ENCODE results near the gene SPATA18.
"Not testable (repeated sequence)": the region's sequence is repeated elsewhere in the genome, so short reads cannot be mapped to it uniquely, and the experiment has no call there.

The SPATA18 gene

GRCh38 chr4:52107745-52108144, 56.6 kb downstream of the SPATA18 start:
- no peak for DNase-seq

- no peak for DNase-seq
Measured at GRCh38 chr4:52110171-52110570, 59.1 kb downstream of the SPATA18 start.

- DNase-seq = no peak
Measured at GRCh38 chr4:52111995-52112394, 60.9 kb downstream of the SPATA18 start.

- no peak for DNase-seq
Measured at GRCh38 chr4:52112411-52112810, 61.3 kb downstream of the SPATA18 start.

GRCh38 chr4:52116641-52117040, 65.5 kb downstream of the SPATA18 start:
- no peak for DNase-seq

GRCh38 chr4:52126226-52126625, 75.1 kb downstream of the SPATA18 start:
- no peak for DNase-seq

- DNase-seq = no peak
Measured at GRCh38 chr4:52126966-52127365, 75.9 kb downstream of the SPATA18 start.

- no peak for DNase-seq
Measured at GRCh38 chr4:52135171-52135570, 84.1 kb downstream of the SPATA18 start.

- DNase-seq = not testable (repeated sequence)
Measured at GRCh38 chr4:52137152-52137551, 86.0 kb downstream of the SPATA18 start.

GRCh38 chr4:52142816-52143215, 91.7 kb downstream of the SPATA18 start:
- no peak for DNase-seq

- peak; percentile 16 for DNase-seq
Measured at GRCh38 chr4:52143815-52144214, 92.7 kb downstream of the SPATA18 start.

- DNase-seq = no peak
Measured at GRCh38 chr4:52144372-52144771, 93.3 kb downstream of the SPATA18 start.

Data from hematopoietic multipotent progenitor cell treated with erythropoietin and hydrocortisone succinate and interleukin-3 and kit ligand, for 6 days (in vitro differentiated cells).